Measurements from ENCODE around the gene PABPN1L. TPM values are rescaled to one million over a fixed set of nuclear protein-coding genes. Genes with fewer than 3 reads are reported as not detected.

Gene PABPN1L
- total RNA-seq, 1 donor from 2014 or later, result not detected

Other genes with a start within 250 kb of the PABPN1L start
- gene IL17C, start 228.1 kb downstream of the PABPN1L start, total RNA-seq, result 0.25 TPM in 1 of 2 replicates, not detected in the other
- 436 and 456 TPM in 2 replicates for gene CYBA, start 215.6 kb downstream of the PABPN1L start, total RNA-seq
- 65.6 and 68.6 TPM in 2 replicates for gene MVD, start 203.6 kb downstream of the PABPN1L start, total RNA-seq
- gene SNAI3, start 180.2 kb downstream of the PABPN1L start, total RNA-seq, result 7.2 and 8.1 TPM in 2 replicates
- 120 and 126 TPM in 2 replicates for gene RNF166, start 160.3 kb downstream of the PABPN1L start, total RNA-seq
- gene CTU2, start 160.2 kb downstream of the PABPN1L start, total RNA-seq, result 28.1 and 30.5 TPM in 2 replicates
- 289 and 306 TPM in 2 replicates for gene PIEZO1, start 81.4 kb downstream of the PABPN1L start, total RNA-seq
- 92.7 and 95.3 TPM in 2 replicates for gene CDT1, start 62.9 kb downstream of the PABPN1L start, total RNA-seq
- 183 and 196 TPM in 2 replicates for gene APRT, start 54.7 kb downstream of the PABPN1L start, total RNA-seq
- gene GALNS, start 9.7 kb downstream of the PABPN1L start, total RNA-seq, result 38.9 and 41.0 TPM in 2 replicates
- 59.8 and 60.1 TPM in 2 replicates for gene TRAPPC2L, start 9.5 kb downstream of the PABPN1L start, total RNA-seq
- 0.64 and 0.73 TPM in 2 replicates for gene CBFA2T3, start 110.5 kb upstream of the PABPN1L start, total RNA-seq
- 50.0 and 51.4 TPM in 2 replicates for gene ACSF3, start 227.2 kb upstream of the PABPN1L start, total RNA-seq

Data from T-helper 2 cell treated with Interferon-gamma antibody and Interleukin-4, amounts not matched to agents 100 ng/mL and 5 ng/mL, for 36 hours (primary cell).